SK-N-SH (cell line): ENCODE results near the gene GPR132. TPM values are rescaled to one million over a fixed set of nuclear protein-coding genes. Genes with fewer than 3 reads are reported as not detected.

Experiments used
- CTCF ChIA-PET: fragments of 300-600, 350-600 bp; formaldehyde crosslinking; extraction: SDS; loops from one replicate; lab custom pipeline; 2021; lab: Yijun Ruan, JAX
- POLR2A ChIA-PET: fragments of 350-600 bp; sonication (Branson Sonifier 250); formaldehyde crosslinking; extraction: SDS; loops from one replicate; lab custom pipeline; 2020; ENCODE audit warnings: antibody characterized with exemption, inconsistent platforms; lab: Yijun Ruan, JAX
- DNase-seq: peaks from one replicate; pipeline ENCODE4 v3.0.0; 2012
- H2AFZ ChIP-seq: fragments of 200-600 bp; sonication (generic); 2 replicates; pipeline ENCODE4 v1.8.1; 2016; ENCODE audit warnings: antibody characterized with exemption, mild to moderate bottlenecking, low read depth
- H3F3A ChIP-seq: fragments of 200-600 bp; sonication (generic); replicated peaks from 2 replicates; pipeline ENCODE3; 2016; ENCODE audit warnings: antibody characterized with exemption, mild to moderate bottlenecking; ENCODE audit not compliant: insufficient read depth
- H3K27ac ChIP-seq, 2 experiments: fragments of 200-500 bp in 1 of 2; fragments of 200-600 bp in 1 of 2; sonication (Bioruptor generic) in 1 of 2; sonication (generic), shearing (Covaris generic) in 1 of 2; 2 replicates each; pipeline versions ENCODE4 v1.5.1 to v1.6.1; 2014 to 2016; ENCODE audit warnings: low read depth in 2 of 2, inconsistent platforms in 1 of 2, low read length in 1 of 2, mild to moderate bottlenecking in 1 of 2, mixed read lengths in 1 of 2
- H3K27me3 ChIP-seq: fragments of 200-600 bp; sonication (generic), shearing (Covaris generic); 2 replicates; pipeline ENCODE4 v1.6.1; 2016; ENCODE audit warnings: mixed run types; ENCODE audit not compliant: insufficient read depth
- H3K36me3 ChIP-seq, 2 experiments: fragments of 200-500 bp in 1 of 2; fragments of 200-600 bp in 1 of 2; sonication (Bioruptor generic) in 1 of 2; sonication (generic) in 1 of 2; replicated peaks in 1 of 2; 2 replicates each; pipeline versions ENCODE3 to v1.5.1; 2014 to 2016; ENCODE audit warnings: low read length in 1 of 2, mild to moderate bottlenecking in 1 of 2; ENCODE audit not compliant: insufficient read depth in 2 of 2, control insufficient read depth in 1 of 2
- H3K4me1 ChIP-seq, 2 experiments: fragments of 200-500 bp in 1 of 2; fragments of 200-600 bp in 1 of 2; sonication (Bioruptor generic) in 1 of 2; sonication (generic), shearing (Covaris generic) in 1 of 2; 2 replicates each; pipeline versions ENCODE4 v1.5.1 to v1.6.1; 2014 to 2016; ENCODE audit warnings: low read depth in 1 of 2, low read length in 1 of 2, mixed run types in 1 of 2; ENCODE audit not compliant: insufficient read depth in 2 of 2, control insufficient read depth in 1 of 2
- H3K4me2 ChIP-seq: fragments of 200-600 bp; sonication (generic), shearing (Covaris generic); 2 replicates; pipeline ENCODE4 v1.6.1; 2017; ENCODE audit warnings: mixed run types
- H3K4me3 ChIP-seq, 2 experiments: fragments of 200-500 bp in 1 of 2; fragments of 200-600 bp in 1 of 2; sonication (Bioruptor generic) in 1 of 2; sonication (generic), shearing (Covaris generic) in 1 of 2; 2 replicates each; pipeline versions ENCODE4 v1.5.1 to v1.8.1; 2014 to 2016; ENCODE audit warnings: low read depth in 2 of 2, inconsistent platforms in 1 of 2, low read length in 1 of 2, mild to moderate bottlenecking in 1 of 2, mixed read lengths in 1 of 2, moderate library complexity in 1 of 2
- H3K79me2 ChIP-seq: fragments of 200-600 bp; sonication (generic); 2 replicates; pipeline ENCODE4 v1.8.1; 2017; ENCODE audit warnings: mild to moderate bottlenecking; ENCODE audit not compliant: insufficient read depth
- H3K9ac ChIP-seq: fragments of 200-600 bp; sonication (generic); 2 replicates; pipeline ENCODE4 v1.6.1; 2017; ENCODE audit warnings: mixed run types
- H3K9me2 ChIP-seq: fragments of 200-600 bp; sonication (generic); 2 replicates; pipeline ENCODE4 v1.6.1; 2017; ENCODE audit warnings: mixed run types
- H3K9me3 ChIP-seq: fragments of 200-600 bp; sonication (generic); 2 replicates; pipeline ENCODE4 v1.6.1; 2017; ENCODE audit warnings: mixed run types, mild to moderate bottlenecking, moderate library complexity
- H4K20me1 ChIP-seq: fragments of 200-600 bp; sonication (generic); 2 replicates; pipeline ENCODE4 v1.6.1; 2017; ENCODE audit warnings: mild to moderate bottlenecking, mixed run types; ENCODE audit not compliant: insufficient read depth
- EP300 ChIP-seq, 2 experiments: IDR thresholded peaks; 2 replicates each; pipeline versions ENCODE4 v1.4.0 to v1.6.1; 2012; ENCODE audit warnings: borderline replicate concordance in 1 of 2, low read depth in 1 of 2, low read length in 1 of 2
- FOSL2 ChIP-seq: IDR thresholded peaks from 2 replicates; pipeline ENCODE4 v1.4.0; 2012; ENCODE audit warnings: low read depth, mild to moderate bottlenecking, moderate library complexity, borderline replicate concordance
- FOXM1 ChIP-seq: IDR thresholded peaks from 2 replicates; pipeline ENCODE4 v1.4.0; 2012; ENCODE audit warnings: low read depth, mild to moderate bottlenecking
- JUND ChIP-seq: IDR thresholded peaks from 2 replicates; pipeline ENCODE4 v1.4.0; 2012
- MXI1 ChIP-seq: IDR thresholded peaks from 2 replicates; pipeline ENCODE4 v1.6.1; 2012; ENCODE audit warnings: mild to moderate bottlenecking, low read depth, low read length, improper control_type of control experiment
- NFIC ChIP-seq: IDR thresholded peaks from 2 replicates; pipeline ENCODE4 v1.4.0; 2012; ENCODE audit warnings: borderline replicate concordance
- POLR2AphosphoS5 ChIP-seq: IDR thresholded peaks from 2 replicates; pipeline ENCODE4 v1.6.1; 2012; ENCODE audit warnings: low read depth, low read length
- RXRA ChIP-seq: IDR thresholded peaks from 2 replicates; pipeline ENCODE4 v1.4.0; 2012; ENCODE audit warnings: low read depth, mild to moderate bottlenecking, borderline replicate concordance
- SMC3 ChIP-seq: IDR thresholded peaks from 2 replicates; pipeline ENCODE4 v1.6.1; 2012; ENCODE audit warnings: low read depth, low read length, improper control_type of control experiment
- TCF12 ChIP-seq: IDR thresholded peaks from 2 replicates; pipeline ENCODE4 v1.4.0; 2012
- WGBS: methylation state at CpG from one replicate; pipeline ENCODE4 v1.1.6; 2017; ENCODE audit warnings: low lambda C conversion rate; 5-methylcytosine and 5-hydroxymethylcytosine counted together
- polyA plus RNA-seq, 3 experiments: library from polyadenylated mRNA; depleted of rRNA; stranded (reverse); fragments of >200 nt; gene quantifications; 2 replicates each; pipeline ENCODE4 v1.2.3, GENCODE V29; 2012
- TF ChIP-seq, protein P1 (sequence below): IDR thresholded peaks from 2 replicates; pipeline ENCODE4 v1.4.0; 2012; ENCODE audit warnings: low read depth, borderline replicate concordance
- TF ChIP-seq, protein P2 (sequence below): fragments of 150-350 bp; IDR thresholded peaks from 2 replicates; pipeline ENCODE4 v1.6.1; 2016; ENCODE audit warnings: mild to moderate bottlenecking, low read depth, low read length
- TF ChIP-seq, protein P3 (sequence below): IDR thresholded peaks from 2 replicates; pipeline ENCODE4; 2012

Gene GPR132
- polyA plus RNA-seq, 1 of the 3 experiments (the other 2 are of a cell fraction) = not detected

DNA sequence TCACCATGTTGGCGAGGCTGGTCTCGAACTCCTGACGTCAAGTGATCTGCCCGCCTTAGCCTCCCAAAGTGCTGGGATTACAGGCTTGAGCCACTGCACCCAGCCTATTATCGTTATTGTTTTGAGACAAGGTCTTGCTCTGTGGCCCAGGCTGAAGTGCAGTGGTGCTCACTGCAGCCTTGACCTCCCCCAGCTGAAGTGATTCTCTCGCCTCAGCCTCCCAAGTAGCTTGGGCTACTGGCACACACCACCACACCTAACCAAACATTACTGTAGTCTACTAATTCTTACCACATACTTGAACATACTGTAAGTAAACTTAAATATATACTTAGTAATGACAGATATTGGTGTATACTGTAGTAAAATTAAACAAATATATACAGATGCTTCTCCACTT lies 39.8 kb downstream of the GPR132 start:
- no peaks in the 10 kb centered on the region for H4K20me1 ChIP-seq
- no peaks in the 10 kb centered on the region for H3K36me3 ChIP-seq
- H3K9me3 ChIP-seq = no peaks in the 10 kb centered on the region
- DNase-seq = no peak
- no peaks in the 10 kb centered on the region for H3K9me2 ChIP-seq
- no peak overlapping the region for H2AFZ ChIP-seq
- CTCF ChIA-PET = interaction anchor here (1.3 kb wide), 1 partner anchor 20 kb away, joined by 3 read pairs; no protein-coding TSS in a partner anchor
- H3K9ac ChIP-seq = peak overlapping the region; percentile 67
- peak overlapping the region; percentile 53 for H3K4me2 ChIP-seq
- H3K79me2 ChIP-seq = peaks cover 20% of the 10 kb centered on the region
- TF ChIP-seq SMC3 (no peak), RXRA (no peak)
- TF ChIP-seq, all 33 proteins: peak for 0
- peaks cover 60% of the 10 kb centered on the region for H3F3A ChIP-seq
- POLR2A ChIA-PET = no interaction called here
- H3K4me3 ChIP-seq = 0 out of 4 replicates have a peak overlapping the region, but pooled peaks of 1 of the 2 experiments have one; percentile 3
- H3K4me1 ChIP-seq = peaks cover 19 to 30% of the 10 kb centered on the region in 2 experiments; a peak in 2 of 4 replicates
- 92% methylated on average over 6 of the region's 6 CpGs for WGBS
- peak overlapping the region; percentile 0 to 99; a peak in 3 of 4 replicates for H3K27ac ChIP-seq
- no peaks in the 10 kb centered on the region for H3K27me3 ChIP-seq

DNA sequence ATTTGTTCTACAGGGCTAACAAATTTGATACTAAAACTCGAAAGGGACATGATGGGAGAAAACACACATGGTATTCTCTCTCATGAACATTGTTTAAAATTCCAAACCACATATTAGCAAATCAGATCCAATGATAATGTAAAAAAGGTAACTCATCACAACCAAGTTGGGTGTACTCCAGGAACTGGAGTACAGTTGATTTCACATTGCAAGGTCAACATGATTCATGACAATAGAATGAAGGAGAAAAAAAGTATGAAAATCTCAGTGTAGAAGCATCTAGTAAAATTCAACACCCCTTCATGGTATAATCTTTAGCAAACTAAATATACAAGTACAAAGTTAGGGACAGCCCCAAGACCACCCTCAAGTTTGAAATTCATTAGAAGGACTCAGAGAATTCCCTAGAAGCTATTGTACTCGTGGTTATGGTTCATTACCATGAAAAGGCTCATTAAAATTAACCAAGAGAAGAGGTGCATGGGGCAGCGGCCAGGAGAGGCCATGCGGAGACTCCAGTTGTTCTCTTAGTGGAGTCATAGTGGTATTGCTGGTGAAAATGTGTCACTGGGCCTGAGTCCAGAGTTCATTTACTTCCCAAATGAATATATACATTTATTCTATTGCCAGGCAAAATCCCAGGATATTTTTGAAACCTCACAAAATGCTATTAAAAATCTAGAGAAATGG lies 41.3 kb downstream of the GPR132 start:
- H3K79me2 ChIP-seq = peaks cover 35% of the 10 kb centered on the region
- peaks cover 6% of the 10 kb centered on the region; the same call in 1 of the 2 replicates for H4K20me1 ChIP-seq
- H2AFZ ChIP-seq = no peak overlapping the region
- peaks cover 60% of the 10 kb centered on the region for H3F3A ChIP-seq
- peaks cover 15 to 36% of the 10 kb centered on the region in 2 experiments; a peak in 2 of 4 replicates for H3K4me1 ChIP-seq
- H3K9me2 ChIP-seq = no peaks in the 10 kb centered on the region
- H3K4me2 ChIP-seq = peak overlapping the region; percentile 98
- H3K27ac ChIP-seq = peak overlapping the region; percentile 43 to 99; a peak in 3 of 4 replicates
- DNase-seq = no peak
- 57% methylated on average over 4 of the region's 4 CpGs for WGBS
- CTCF ChIA-PET = interaction anchor here (1.6 kb wide), 1 partner anchor 22 kb away, joined by 12 read pairs; no protein-coding TSS in a partner anchor
- peak overlapping the region; percentile 80 for H3K9ac ChIP-seq
- H3K4me3 ChIP-seq = peak overlapping the region in 1 of 2 experiments; percentile 52; a peak in 2 of 4 replicates
- peak; percentile 38; the same call in 1 of the 2 replicates for TF ChIP-seq NFIC
- peak in 1 of 2 experiments; percentile 61; a peak in 1 of 4 replicates for TF ChIP-seq EP300 (IDR thresholded peaks at IDR 0.05; ENCODE audit: borderline replicate concordance in 1 of 2, low read depth in 1 of 2, low read length in 1 of 2)
- TF ChIP-seq TCF12 = peak; percentile 65
- TF ChIP-seq, protein P1, sequence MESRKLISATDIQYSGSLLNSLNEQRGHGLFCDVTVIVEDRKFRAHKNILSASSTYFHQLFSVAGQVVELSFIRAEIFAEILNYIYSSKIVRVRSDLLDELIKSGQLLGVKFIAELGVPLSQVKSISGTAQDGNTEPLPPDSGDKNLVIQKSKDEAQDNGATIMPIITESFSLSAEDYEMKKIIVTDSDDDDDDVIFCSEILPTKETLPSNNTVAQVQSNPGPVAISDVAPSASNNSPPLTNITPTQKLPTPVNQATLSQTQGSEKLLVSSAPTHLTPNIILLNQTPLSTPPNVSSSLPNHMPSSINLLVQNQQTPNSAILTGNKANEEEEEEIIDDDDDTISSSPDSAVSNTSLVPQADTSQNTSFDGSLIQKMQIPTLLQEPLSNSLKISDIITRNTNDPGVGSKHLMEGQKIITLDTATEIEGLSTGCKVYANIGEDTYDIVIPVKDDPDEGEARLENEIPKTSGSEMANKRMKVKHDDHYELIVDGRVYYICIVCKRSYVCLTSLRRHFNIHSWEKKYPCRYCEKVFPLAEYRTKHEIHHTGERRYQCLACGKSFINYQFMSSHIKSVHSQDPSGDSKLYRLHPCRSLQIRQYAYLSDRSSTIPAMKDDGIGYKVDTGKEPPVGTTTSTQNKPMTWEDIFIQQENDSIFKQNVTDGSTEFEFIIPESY = no peak
- 0 out of 2 replicates have a peak, but pooled peaks have one; percentile 48 for TF ChIP-seq RXRA
- TF ChIP-seq, protein P2, sequence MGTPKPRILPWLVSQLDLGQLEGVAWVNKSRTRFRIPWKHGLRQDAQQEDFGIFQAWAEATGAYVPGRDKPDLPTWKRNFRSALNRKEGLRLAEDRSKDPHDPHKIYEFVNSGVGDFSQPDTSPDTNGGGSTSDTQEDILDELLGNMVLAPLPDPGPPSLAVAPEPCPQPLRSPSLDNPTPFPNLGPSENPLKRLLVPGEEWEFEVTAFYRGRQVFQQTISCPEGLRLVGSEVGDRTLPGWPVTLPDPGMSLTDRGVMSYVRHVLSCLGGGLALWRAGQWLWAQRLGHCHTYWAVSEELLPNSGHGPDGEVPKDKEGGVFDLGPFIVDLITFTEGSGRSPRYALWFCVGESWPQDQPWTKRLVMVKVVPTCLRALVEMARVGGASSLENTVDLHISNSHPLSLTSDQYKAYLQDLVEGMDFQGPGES = no peak
- TF ChIP-seq, protein P3, sequence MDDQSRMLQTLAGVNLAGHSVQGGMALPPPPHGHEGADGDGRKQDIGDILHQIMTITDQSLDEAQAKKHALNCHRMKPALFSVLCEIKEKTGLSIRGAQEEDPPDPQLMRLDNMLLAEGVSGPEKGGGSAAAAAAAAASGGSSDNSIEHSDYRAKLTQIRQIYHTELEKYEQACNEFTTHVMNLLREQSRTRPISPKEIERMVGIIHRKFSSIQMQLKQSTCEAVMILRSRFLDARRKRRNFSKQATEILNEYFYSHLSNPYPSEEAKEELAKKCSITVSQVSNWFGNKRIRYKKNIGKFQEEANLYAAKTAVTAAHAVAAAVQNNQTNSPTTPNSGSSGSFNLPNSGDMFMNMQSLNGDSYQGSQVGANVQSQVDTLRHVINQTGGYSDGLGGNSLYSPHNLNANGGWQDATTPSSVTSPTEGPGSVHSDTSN = 0 out of 2 replicates have a peak, but pooled peaks have one; percentile 11
- peak; percentile 65; the same call in 1 of the 2 replicates for TF ChIP-seq FOSL2
- no peak for TF ChIP-seq FOXM1
- peak; percentile 76 for TF ChIP-seq JUND
- TF ChIP-seq MXI1 = no peak
- no peak; the same call in 1 of the 2 replicates for TF ChIP-seq POLR2AphosphoS5
- H3K27me3 ChIP-seq = no peaks in the 10 kb centered on the region
- POLR2A ChIA-PET = no interaction called here
- no peaks in the 10 kb centered on the region for H3K9me3 ChIP-seq
- H3K36me3 ChIP-seq = peaks cover 0 to 3% of the 10 kb centered on the region in 2 experiments
